ENCODE measurements around the gene EPC2.

Gene EPC2

GRCh38 chr2:148725564-148725963, 81.0 kb downstream of the EPC2 start:
- H3K4me1 ChIP-seq (ENCODE audit: control insufficient read depth, insufficient read depth, low read length): peaks cover 3% of the 10 kb centered on the region
- no peaks in the 10 kb centered on the region for H3K27me3 ChIP-seq (ENCODE audit: control insufficient read depth in 1 of 2, insufficient read depth in 2 of 2, low read length in 2 of 2)

DNA sequence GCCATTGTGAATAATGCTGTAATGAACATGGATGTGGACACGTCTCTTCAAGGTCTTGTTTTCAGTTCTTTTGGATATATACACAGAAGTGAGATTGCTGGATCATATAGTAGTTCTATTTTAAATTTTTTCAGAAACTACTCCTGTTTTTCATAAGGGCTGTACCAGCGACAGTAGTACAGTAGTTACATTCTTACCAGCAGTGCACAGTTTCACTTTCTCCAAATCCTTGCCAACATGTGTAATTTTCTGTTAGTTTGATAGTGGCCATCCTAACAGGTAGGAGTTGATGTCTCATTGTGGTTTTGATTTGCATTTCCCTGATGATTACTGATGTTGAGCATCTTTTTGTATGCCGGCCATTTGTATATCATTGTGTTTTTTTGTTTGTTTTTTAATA, 81.7 kb downstream of the EPC2 start:
- Histone ChIP-seq H3K27ac (ENCODE audit: low read length) (no peak overlapping the region), H3K9ac (ENCODE audit: low read length in 2 of 2) (no peak overlapping the region), H3K9me3 (ENCODE audit: control insufficient read depth in 2 of 2, low read length in 2 of 2) (no peaks in the 10 kb centered on the region), H3K36me3 (ENCODE audit: control insufficient read depth in 2 of 2, insufficient read depth in 2 of 2, low read length in 2 of 2) (no peaks in the 10 kb centered on the region), H3K4me1 (ENCODE audit: control insufficient read depth, insufficient read depth, low read length) (peaks cover 3% of the 10 kb centered on the region), H3K4me3 (ENCODE audit: low read length in 2 of 2) (no peak overlapping the region), H3K27me3 (ENCODE audit: control insufficient read depth in 1 of 2, insufficient read depth in 2 of 2, low read length in 2 of 2) (no peaks in the 10 kb centered on the region)

More at GRCh38 chr2:148725564-148725963, 81.0 kb downstream of the EPC2 start:
- no peaks in the 10 kb centered on the region for H3K36me3 ChIP-seq (ENCODE audit: control insufficient read depth in 2 of 2, insufficient read depth in 2 of 2, low read length in 2 of 2)
- no peak overlapping the region for H3K27ac ChIP-seq (ENCODE audit: low read length)
- H3K9me3 ChIP-seq (ENCODE audit: control insufficient read depth in 2 of 2, low read length in 2 of 2): no peaks in the 10 kb centered on the region
- no peak overlapping the region for H3K4me3 ChIP-seq (ENCODE audit: low read length in 2 of 2)
- H3K9ac ChIP-seq (ENCODE audit: low read length in 2 of 2): no peak overlapping the region

- Histone ChIP-seq H3K4me3 (ENCODE audit: low read length in 2 of 2) (no peak overlapping the region), H3K36me3 (ENCODE audit: control insufficient read depth in 2 of 2, insufficient read depth in 2 of 2, low read length in 2 of 2) (no peaks in the 10 kb centered on the region), H3K9ac (ENCODE audit: low read length in 2 of 2) (no peak overlapping the region), H3K27me3 (ENCODE audit: control insufficient read depth in 1 of 2, insufficient read depth in 2 of 2, low read length in 2 of 2) (no peaks in the 10 kb centered on the region), H3K27ac (ENCODE audit: low read length) (no peak overlapping the region), H3K9me3 (ENCODE audit: control insufficient read depth in 2 of 2, low read length in 2 of 2) (no peaks in the 10 kb centered on the region), H3K4me1 (ENCODE audit: control insufficient read depth, insufficient read depth, low read length) (no peaks in the 10 kb centered on the region)
Measured at GRCh38 chr2:148730085-148730484, 85.5 kb downstream of the EPC2 start.

GRCh38 chr2:148737742-148738141, 93.2 kb downstream of the EPC2 start:
- Histone ChIP-seq H3K4me3 (ENCODE audit: low read length in 2 of 2) (no peak overlapping the region), H3K27ac (ENCODE audit: low read length) (no peak overlapping the region), H3K27me3 (ENCODE audit: control insufficient read depth in 1 of 2, insufficient read depth in 2 of 2, low read length in 2 of 2) (no peaks in the 10 kb centered on the region), H3K4me1 (ENCODE audit: control insufficient read depth, insufficient read depth, low read length) (no peaks in the 10 kb centered on the region), H3K9ac (ENCODE audit: low read length in 2 of 2) (no peak overlapping the region), H3K36me3 (ENCODE audit: control insufficient read depth in 2 of 2, insufficient read depth in 2 of 2, low read length in 2 of 2) (no peaks in the 10 kb centered on the region), H3K9me3 (ENCODE audit: control insufficient read depth in 2 of 2, low read length in 2 of 2) (no peaks in the 10 kb centered on the region)

- no peaks in the 10 kb centered on the region for H3K9me3 ChIP-seq (ENCODE audit: control insufficient read depth in 2 of 2, low read length in 2 of 2)
- H3K4me1 ChIP-seq (ENCODE audit: control insufficient read depth, insufficient read depth, low read length): no peaks in the 10 kb centered on the region
- no peaks in the 10 kb centered on the region for H3K27me3 ChIP-seq (ENCODE audit: control insufficient read depth in 1 of 2, insufficient read depth in 2 of 2, low read length in 2 of 2)
- no peak overlapping the region for H3K9ac ChIP-seq (ENCODE audit: low read length in 2 of 2)
- no peaks in the 10 kb centered on the region for H3K36me3 ChIP-seq (ENCODE audit: control insufficient read depth in 2 of 2, insufficient read depth in 2 of 2, low read length in 2 of 2)
- no peak overlapping the region for H3K27ac ChIP-seq (ENCODE audit: low read length)
- no peak overlapping the region for H3K4me3 ChIP-seq (ENCODE audit: low read length in 2 of 2)
Measured at GRCh38 chr2:148739454-148740105, 95.0 kb downstream of the EPC2 start.

DNA sequence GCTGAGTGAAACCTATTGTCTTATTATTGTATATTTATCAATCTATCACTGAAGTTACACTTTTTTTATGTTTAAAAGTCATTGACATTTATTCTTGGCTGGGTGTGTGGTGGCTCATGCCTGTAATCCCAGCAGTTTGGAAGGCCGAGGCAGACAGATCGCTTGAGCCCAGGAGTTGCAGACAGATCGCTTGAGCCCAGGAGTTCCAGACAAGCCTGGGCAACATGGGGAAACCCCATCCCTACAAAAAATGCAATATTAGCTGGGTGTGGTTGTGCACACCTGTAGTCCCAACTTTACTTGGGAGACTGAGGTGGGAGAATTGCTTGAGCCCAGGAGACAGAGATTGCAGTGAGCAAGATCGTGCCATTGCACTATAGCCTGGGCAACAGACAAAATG, 97.8 kb downstream of the EPC2 start:
- Histone ChIP-seq H3K4me3 (ENCODE audit: low read length in 2 of 2) (no peak overlapping the region), H3K9ac (ENCODE audit: low read length in 2 of 2) (no peak overlapping the region)

GRCh38 chr2:148745151-148745851, 100.8 kb downstream of the EPC2 start:
- H3K4me3 ChIP-seq (ENCODE audit: low read length in 2 of 2): no peak overlapping the region
- H3K27me3 ChIP-seq (ENCODE audit: control insufficient read depth in 1 of 2, insufficient read depth in 2 of 2, low read length in 2 of 2): no peaks in the 10 kb centered on the region
- no peaks in the 10 kb centered on the region for H3K36me3 ChIP-seq (ENCODE audit: control insufficient read depth in 2 of 2, insufficient read depth in 2 of 2, low read length in 2 of 2)
- no peaks in the 10 kb centered on the region for H3K9me3 ChIP-seq (ENCODE audit: control insufficient read depth in 2 of 2, low read length in 2 of 2)
- H3K9ac ChIP-seq (ENCODE audit: low read length in 2 of 2): no peak overlapping the region
- no peak overlapping the region for H3K27ac ChIP-seq (ENCODE audit: low read length)
- no peaks in the 10 kb centered on the region for H3K4me1 ChIP-seq (ENCODE audit: control insufficient read depth, insufficient read depth, low read length)

More for the DNA sequence above, 97.8 kb downstream of the EPC2 start:
- Histone ChIP-seq H3K36me3 (ENCODE audit: control insufficient read depth in 2 of 2, insufficient read depth in 2 of 2, low read length in 2 of 2) (no peaks in the 10 kb centered on the region), H3K27me3 (ENCODE audit: control insufficient read depth in 1 of 2, insufficient read depth in 2 of 2, low read length in 2 of 2) (no peaks in the 10 kb centered on the region), H3K27ac (ENCODE audit: low read length) (no peak overlapping the region), H3K4me1 (ENCODE audit: control insufficient read depth, insufficient read depth, low read length) (no peaks in the 10 kb centered on the region), H3K9me3 (ENCODE audit: control insufficient read depth in 2 of 2, low read length in 2 of 2) (no peaks in the 10 kb centered on the region)

DNA sequence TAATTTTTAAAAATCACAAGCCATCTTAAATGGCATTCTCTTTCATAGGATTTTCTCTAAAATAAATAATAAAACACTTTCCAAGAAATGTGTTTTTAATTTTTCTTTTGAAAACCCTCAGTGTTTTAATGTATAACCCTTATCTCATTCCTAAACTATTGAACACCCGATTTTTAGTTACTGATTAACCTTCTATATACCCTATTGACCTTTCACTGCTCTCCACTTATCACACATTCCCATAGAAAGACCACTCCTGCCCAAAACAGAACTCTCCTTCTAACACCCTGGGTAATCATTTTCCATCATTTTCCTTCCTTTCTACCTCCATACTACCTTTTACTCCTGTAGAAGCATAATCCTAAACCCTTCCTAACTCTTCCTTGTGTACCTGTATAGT, 102.4 kb downstream of the EPC2 start:
- no peaks in the 10 kb centered on the region for H3K27me3 ChIP-seq (ENCODE audit: control insufficient read depth in 1 of 2, insufficient read depth in 2 of 2, low read length in 2 of 2)
- no peaks in the 10 kb centered on the region for H3K9me3 ChIP-seq (ENCODE audit: control insufficient read depth in 2 of 2, low read length in 2 of 2)
- H3K4me3 ChIP-seq (ENCODE audit: low read length in 2 of 2): no peak overlapping the region
- H3K36me3 ChIP-seq (ENCODE audit: control insufficient read depth in 2 of 2, insufficient read depth in 2 of 2, low read length in 2 of 2): no peaks in the 10 kb centered on the region
- no peak overlapping the region for H3K27ac ChIP-seq (ENCODE audit: low read length)
- H3K9ac ChIP-seq (ENCODE audit: low read length in 2 of 2): no peak overlapping the region
- H3K4me1 ChIP-seq (ENCODE audit: control insufficient read depth, insufficient read depth, low read length): no peaks in the 10 kb centered on the region

DNA sequence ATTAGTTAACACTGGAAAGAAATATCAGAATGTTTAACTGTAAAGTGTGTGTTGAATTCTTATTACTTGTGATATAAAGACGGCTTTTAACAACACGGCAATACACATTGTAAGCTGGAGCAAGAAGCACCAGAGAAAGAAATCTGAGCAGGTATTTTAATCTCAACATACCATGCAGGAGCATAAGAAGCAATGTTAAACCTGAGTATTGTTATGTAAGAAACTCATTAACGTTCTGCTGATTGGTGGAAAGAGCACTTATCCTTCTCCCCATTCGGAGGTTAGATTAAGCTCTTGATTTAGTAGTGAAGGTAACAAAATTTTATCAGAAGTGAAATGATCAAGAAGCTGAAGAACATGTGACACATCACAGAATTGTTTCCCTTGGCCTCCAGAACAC, 107.4 kb downstream of the EPC2 start:
- no peaks in the 10 kb centered on the region for H3K4me1 ChIP-seq (ENCODE audit: control insufficient read depth, insufficient read depth, low read length)
- no peak overlapping the region for H3K9ac ChIP-seq (ENCODE audit: low read length in 2 of 2)
- no peak overlapping the region for H3K27ac ChIP-seq (ENCODE audit: low read length)
- no peaks in the 10 kb centered on the region for H3K9me3 ChIP-seq (ENCODE audit: control insufficient read depth in 2 of 2, low read length in 2 of 2)
- no peak overlapping the region for H3K4me3 ChIP-seq (ENCODE audit: low read length in 2 of 2)
- H3K36me3 ChIP-seq (ENCODE audit: control insufficient read depth in 2 of 2, insufficient read depth in 2 of 2, low read length in 2 of 2): no peaks in the 10 kb centered on the region
- no peaks in the 10 kb centered on the region for H3K27me3 ChIP-seq (ENCODE audit: control insufficient read depth in 1 of 2, insufficient read depth in 2 of 2, low read length in 2 of 2)

DNA sequence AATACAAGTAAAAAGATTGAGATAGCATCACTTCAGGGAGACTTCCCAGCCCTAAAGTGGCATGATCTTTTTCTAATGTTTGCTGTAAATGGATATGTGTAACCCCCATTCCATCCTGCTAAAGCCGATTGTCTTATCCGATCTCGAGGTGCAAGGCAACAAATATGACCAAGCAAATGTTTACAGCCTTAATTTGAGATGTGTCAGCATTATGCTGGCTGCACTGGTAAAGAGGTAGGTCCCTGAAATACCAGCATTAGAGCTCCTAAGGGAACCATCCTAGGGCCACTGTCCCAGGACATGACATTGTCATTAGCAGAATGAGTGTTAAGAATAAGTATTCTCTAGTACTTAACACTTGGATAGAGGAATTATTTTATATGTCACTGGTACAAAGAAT, 108.4 kb downstream of the EPC2 start:
- no peaks in the 10 kb centered on the region for H3K4me1 ChIP-seq (ENCODE audit: control insufficient read depth, insufficient read depth, low read length)
- H3K36me3 ChIP-seq (ENCODE audit: control insufficient read depth in 2 of 2, insufficient read depth in 2 of 2, low read length in 2 of 2): no peaks in the 10 kb centered on the region
- H3K9ac ChIP-seq (ENCODE audit: low read length in 2 of 2): no peak overlapping the region

DNA sequence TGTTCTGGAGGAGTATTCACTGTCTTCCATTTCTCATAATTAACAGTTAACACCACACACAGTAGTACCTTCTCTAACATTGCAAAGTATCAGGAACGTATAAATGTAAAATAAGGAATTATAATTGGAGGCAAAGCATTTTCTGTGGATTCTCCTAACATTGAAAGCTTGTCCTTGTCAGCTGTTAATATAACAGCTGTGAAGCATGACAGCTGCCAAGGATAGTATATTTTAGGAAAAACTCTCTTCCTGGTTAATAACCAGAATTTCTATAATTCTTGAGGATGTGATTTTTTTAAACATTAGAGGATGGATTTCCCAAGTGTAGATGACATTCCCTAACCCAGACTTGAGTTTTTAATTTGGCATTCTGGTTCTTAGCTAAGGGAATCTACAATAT, 110.3 kb downstream of the EPC2 start:
- Histone ChIP-seq H3K36me3 (ENCODE audit: control insufficient read depth in 2 of 2, insufficient read depth in 2 of 2, low read length in 2 of 2) (no peaks in the 10 kb centered on the region), H3K4me3 (ENCODE audit: low read length in 2 of 2) (no peak overlapping the region), H3K9ac (ENCODE audit: low read length in 2 of 2) (no peak overlapping the region), H3K27ac (ENCODE audit: low read length) (no peak overlapping the region), H3K27me3 (ENCODE audit: control insufficient read depth in 1 of 2, insufficient read depth in 2 of 2, low read length in 2 of 2) (no peaks in the 10 kb centered on the region), H3K4me1 (ENCODE audit: control insufficient read depth, insufficient read depth, low read length) (no peaks in the 10 kb centered on the region), H3K9me3 (ENCODE audit: control insufficient read depth in 2 of 2, low read length in 2 of 2) (no peaks in the 10 kb centered on the region)

More for the DNA sequence above, 108.4 kb downstream of the EPC2 start:
- no peaks in the 10 kb centered on the region for H3K9me3 ChIP-seq (ENCODE audit: control insufficient read depth in 2 of 2, low read length in 2 of 2)
- no peaks in the 10 kb centered on the region for H3K27me3 ChIP-seq (ENCODE audit: control insufficient read depth in 1 of 2, insufficient read depth in 2 of 2, low read length in 2 of 2)
- no peak overlapping the region for H3K27ac ChIP-seq (ENCODE audit: low read length)
- H3K4me3 ChIP-seq (ENCODE audit: low read length in 2 of 2): no peak overlapping the region

All from stomach smooth muscle (tissue), 2 donors.